Left lobe of liver (tissue), 2 donors: Measurements from ENCODE around the gene NKAIN2. TPM values are rescaled to one million over a fixed set of nuclear protein-coding genes. Genes with fewer than 3 reads are reported as not detected.
"Not testable (repeated sequence)": the region's sequence is repeated elsewhere in the genome, so short reads cannot be mapped to it uniquely, and the experiment has no call there.

Experiments used
- ATAC-seq: fragments of 200-7000 bp; cut with Tn5 transposase; one replicate; pipeline ENCODE4 v1.9.1; 2020; ENCODE audit warnings: mild to moderate bottlenecking, moderate library complexity
- DNase-seq: peaks from one replicate; pipeline ENCODE4 v3.0.0-alpha.2; 2020; ENCODE audit warnings: low spot score
- total RNA-seq: library from RNA; stranded (reverse); gene quantifications from one replicate; pipeline ENCODE4 v1.2.1, GENCODE V29; 2021
- donor health status: DM: no; HTN: no; CAD: no; lungs with moderate emphysema.
- donor health status: DM: no; HTN: yes; CAD: no.

NKAIN2 gene
- total RNA-seq, 1 donor from 2014 or later, result not detected

DNA sequence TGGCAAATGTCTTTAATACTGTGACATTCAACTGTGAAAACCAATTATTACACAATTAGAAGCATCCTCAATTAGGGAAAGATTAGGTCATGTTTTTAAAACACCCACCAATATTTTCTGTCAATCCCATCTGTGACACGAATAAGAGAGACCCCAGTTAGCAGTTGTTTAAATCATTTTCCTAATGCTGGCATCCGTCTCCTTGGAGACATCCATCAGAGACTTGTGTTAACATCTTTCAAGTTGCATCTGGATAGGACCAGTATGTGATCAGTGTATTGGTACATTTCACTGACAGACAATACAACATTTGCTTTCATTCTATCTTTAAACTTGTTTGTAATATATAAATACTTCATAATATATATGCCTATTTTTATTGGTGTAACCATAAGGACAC lies 737.9 kb downstream of the NKAIN2 start:
- ATAC-seq, result no peak
- no peak for DNase-seq

DNA sequence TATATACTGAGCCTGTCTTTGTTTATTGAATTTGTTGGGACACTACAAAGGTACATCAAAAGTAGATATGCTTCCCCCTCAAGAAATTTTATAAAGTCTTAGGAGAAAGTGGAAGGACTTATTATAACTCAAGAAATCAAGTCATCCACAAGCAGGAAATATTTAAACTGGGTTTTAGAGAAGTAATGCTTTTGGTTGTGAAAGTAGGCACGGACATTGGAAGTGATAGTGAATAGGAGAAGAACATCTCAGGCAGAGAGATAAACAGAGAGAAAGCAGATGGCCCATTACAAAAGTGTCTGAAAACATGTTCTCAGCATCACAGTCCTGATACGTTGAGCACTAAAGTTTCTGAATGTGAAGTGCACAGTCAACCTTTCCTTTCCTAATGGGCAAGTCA lies 742.9 kb downstream of the NKAIN2 start:
- no peak for DNase-seq

DNA sequence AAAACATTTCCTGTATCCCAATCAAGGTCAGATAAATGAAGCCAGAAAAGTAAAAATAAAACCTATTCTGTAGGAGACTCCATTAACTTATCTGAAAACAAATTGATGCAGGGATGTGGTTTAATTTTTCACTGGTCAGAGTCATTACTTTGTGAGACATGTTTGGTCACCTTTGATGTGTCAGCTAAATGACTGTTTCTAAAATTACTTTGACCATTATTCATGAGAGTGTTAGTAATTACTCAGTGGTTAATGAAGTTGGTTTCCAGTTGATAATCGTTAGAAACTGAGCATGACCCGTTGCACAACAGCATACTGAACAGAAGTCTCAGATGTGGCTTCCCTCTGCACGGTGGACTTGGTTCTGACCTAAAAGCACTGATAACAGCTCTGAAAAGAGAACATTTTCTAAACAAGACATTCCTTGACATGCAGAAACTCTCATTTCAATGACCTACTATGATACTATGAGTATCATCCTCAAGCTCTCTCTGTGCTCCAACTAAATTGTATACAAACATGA lies 748.1 kb downstream of the NKAIN2 start:
- no peak for ATAC-seq
- no peak for DNase-seq

More for the DNA sequence above, 742.9 kb downstream of the NKAIN2 start:
- no peak for ATAC-seq

DNA sequence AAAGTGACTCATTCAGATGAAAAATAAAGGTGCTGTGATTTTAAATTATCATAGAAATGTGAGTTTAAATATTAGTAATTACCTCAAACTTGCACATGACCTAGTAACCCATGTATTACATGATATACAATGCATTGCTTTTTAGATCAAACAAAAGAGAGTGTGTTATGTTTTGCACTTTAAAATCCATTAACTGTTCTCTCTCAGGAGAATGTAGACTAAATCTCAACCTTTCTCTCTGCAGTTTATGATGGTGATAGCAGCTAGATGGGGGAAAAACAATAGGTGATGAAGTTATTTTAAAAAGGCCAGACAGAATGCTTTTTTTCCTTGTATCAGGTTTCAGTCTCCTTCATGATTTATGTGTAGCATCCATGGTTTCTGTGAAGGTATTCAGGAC lies 754.2 kb downstream of the NKAIN2 start:
- ATAC-seq (no peak), DNase-seq (no peak)

DNA sequence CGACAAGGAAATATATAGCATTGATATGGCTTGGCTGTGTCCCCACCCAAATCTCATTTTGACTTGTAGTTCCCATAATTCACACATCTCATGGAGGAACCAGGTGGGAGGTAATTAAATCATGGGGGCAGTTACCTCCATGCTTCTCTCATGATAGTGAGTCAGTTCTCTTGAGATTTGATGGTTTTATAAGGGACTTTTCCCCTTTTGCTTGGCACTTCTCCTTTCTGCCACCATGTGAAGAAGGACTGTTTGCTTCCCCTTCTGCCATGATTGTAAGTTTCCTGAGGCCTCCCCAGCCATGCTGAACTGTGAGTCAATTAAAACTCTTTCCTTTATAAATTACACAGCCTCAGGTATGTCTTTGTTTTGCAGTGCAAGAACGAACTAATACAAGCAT lies 756.4 kb downstream of the NKAIN2 start:
- DNase-seq, ATAC-seq: not testable (repeated sequence)

DNA sequence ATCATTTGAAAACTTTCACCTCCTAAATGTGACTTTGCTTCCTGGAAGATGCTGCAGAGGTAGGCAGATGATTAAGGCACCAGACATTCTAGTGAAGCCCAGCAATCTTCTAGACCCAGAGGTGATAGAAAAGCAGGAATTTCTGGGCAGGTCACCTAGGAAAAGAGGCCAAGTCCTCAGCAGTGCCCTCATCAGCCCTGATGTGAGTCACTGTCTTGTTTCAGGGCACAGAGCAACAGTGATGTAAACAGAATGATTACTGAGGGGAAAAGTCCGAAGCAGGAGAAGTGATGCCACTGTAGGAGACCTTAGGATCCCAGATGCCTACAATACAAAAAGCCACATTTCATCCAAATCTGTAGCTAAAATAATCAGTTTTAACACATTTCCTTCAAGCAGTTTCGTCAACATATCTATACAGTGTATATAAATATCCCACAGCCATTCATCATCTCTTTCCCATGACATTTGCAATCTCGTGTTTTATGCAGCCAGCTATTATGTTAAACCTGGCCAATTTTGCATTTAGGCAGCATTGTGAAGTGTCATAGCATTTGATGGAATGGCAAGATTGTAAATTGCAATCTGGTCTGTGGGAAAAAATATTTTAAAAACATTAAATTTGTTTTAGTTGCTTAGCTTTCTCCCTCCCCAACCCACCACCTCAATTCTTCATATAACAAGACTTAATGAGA lies 757.4 kb downstream of the NKAIN2 start:
- DNase-seq (no peak), ATAC-seq (no peak)

DNA sequence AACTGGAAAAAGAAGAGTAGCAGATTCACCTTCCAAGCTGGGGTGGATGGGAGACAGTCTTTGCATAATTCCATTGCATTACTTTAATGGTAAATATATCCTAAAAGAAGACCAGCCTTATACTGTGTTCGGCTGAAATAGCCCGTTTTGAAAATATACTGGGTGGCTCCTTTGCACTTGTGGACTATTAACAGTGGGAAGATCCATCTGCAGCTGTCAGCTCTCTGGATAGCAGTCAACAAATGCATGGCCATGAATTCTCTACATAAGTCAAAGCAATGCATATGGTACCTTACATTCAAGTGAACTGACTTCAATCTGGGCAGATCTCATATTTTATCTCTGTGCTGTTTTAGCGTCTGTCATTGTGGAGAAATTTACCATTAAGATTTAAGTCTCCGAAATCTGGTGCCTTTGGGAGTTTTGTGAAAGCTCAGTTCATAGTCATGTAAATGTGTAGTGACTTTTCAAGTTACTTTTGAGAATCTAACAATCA lies 758.0 kb downstream of the NKAIN2 start:
- no peak for ATAC-seq
- no peak for DNase-seq

DNA sequence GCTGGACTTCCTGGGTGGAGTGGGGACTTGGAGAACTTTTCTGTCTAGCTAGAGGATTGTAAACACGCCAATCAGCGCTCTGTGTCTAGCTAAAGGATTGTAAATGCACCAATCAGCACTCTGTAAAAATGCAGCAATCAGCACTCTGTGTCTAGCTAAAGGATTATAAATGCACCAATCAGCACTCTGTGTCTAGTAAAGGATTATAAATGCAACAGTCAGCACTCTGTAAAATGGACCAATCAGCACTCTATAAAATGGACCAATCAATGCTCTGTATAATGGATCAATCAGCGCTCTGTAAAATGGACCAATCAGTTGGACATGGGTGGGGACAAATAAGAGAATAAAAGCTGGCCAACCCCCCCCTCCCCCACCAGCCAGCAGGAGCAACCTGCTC lies 760.5 kb downstream of the NKAIN2 start:
- DNase-seq, ATAC-seq: not testable (repeated sequence)

DNA sequence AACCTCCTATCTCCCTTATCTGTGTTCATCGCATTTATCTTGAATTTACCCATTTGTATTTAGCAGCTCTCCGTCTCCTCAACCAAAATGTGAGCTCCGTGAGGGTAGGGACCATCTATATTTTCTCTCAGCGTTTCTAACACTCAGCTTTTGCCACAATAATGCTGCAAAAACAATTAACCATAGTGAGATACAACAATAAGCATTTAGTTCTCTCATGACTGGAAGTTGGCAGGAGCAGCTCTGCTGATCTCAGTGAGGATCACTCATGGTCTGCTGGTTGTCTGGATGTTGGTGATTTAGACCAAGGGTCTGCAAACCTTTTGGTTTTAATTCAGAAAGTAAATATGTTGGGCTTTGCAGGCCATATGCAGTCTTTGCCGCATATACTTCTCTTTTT lies 763.7 kb downstream of the NKAIN2 start:
- DNase-seq, result no peak
- no peak for ATAC-seq

DNA sequence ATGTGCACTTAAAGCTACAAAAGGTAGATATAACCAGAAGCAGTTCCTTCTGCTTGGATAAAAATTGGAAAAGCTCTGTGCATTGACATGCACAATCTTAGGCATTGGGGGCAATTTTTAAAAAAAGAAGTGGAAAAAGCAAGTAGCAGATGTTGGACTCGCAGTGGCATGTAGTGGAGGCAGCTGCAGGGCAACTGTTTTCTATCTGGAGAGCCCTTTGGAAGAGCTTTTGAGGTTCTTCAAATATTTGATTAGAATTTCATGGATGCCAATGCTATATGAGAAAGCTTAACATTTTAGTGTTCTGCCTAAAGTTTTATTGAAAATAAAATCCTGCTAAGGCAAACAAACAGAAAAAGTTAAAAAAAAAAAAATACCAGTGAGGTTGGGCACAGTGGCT lies 770.3 kb downstream of the NKAIN2 start:
- ATAC-seq (no peak), DNase-seq (no peak)

DNA sequence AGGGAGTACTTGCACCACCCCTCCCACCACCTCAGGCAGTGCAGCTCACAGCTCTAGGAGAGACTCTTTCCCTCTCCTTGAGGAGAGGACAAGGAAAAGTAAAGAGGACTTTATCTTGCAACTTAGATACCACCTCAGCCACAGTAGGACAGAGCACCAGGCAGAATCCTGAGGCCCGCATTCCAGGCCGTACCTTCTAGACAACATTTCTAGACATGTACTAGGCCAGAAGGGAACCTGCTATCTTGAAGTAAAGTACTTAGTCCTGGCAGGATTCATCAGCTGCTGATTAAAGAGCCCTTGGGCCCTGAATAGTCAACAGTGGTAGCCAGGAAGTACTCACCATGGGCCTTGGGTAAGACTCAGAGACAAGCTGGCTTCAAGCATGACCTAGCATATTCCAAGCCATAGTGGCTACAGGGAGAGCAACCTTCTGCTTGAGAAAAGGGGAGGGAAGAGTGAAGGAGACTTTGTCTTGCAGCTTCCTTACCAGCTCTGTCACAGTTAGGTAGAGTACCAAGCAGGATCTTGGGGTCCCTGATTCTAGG lies 774.1 kb downstream of the NKAIN2 start:
- DNase-seq (no peak), ATAC-seq (no peak)

DNA sequence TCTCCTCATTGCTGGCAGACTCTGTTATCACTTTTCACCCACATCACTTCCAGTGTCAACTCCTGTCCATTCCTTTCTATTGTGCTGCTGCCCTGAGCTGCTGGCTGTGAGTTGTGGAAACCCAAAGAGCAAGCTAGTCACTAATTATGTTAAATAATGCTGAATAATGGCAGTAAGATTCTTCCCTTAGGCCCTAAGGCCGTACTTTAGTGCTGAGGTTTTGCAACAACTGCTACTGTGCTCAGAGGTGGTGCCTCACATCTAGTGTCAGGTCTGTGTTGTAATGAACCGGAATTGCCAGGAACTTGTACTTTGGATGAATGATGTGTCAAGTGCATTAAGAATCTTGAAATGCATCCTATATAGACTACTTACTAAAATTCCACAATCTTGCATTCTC lies 786.3 kb downstream of the NKAIN2 start:
- ATAC-seq, result no peak
- no peak for DNase-seq

DNA sequence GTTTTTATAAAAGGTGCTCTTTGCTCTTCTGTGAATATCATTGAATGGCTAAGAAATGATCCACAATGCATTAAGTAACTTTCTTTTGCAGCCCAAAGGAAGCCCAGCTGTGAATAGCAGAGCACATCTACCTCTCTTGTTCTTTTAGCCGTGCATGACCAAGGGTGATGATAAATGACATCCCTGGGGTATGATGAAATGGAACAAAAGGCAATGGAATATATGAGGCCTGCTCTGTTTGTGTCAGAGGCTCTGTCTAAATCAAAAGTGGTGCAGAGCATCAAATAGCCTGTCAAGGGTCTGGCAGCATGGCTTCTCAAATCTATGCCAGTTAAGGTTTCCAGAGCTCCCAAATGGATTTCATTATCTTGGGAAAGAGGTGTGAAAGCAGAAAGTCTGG lies 796.0 kb downstream of the NKAIN2 start:
- DNase-seq (no peak), ATAC-seq (no peak)

DNA sequence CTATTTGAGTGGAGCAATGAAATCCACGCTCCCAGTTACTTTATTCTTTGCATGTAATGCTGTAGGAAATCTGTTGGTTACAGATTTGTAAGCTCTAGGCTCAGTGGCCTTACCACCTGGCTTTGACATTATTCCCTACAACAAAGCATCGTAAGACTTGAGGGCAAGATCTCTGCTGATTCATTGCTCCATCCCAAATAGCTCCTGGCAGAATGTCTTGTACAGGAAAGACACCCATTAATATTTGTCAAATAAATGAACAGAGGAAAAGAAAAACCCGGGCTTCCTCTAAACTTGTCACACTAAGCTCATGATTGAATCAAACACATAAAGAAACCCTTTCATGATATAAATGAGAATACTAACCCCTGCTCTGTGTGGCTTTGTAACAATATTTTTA lies 801.1 kb downstream of the NKAIN2 start:
- DNase-seq, result no peak
- no peak for ATAC-seq

DNA sequence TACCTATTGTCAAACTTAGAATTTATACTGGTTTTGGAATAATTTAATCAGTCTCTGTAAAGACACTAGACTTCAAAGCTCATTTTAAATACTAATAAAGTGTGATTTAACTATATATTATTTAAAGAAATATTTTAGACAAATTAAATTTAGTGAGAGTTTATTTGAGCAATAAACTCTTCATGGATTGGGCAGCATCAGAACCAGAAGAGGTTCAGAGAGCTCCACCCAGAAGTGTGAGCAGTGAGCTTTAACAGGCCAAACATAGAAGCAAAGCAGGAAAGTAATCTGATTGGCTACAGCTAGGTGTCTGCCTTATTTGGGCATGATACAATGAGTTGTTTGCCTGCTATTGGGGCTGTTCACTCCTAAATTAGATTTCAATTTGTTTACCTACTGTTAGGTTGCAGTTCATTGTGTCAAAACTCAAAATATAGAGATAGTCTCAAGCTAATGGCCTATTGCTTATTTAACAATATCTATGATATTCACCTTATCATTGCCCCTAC lies 803.5 kb downstream of the NKAIN2 start:
- no peak for ATAC-seq
- no peak for DNase-seq

DNA sequence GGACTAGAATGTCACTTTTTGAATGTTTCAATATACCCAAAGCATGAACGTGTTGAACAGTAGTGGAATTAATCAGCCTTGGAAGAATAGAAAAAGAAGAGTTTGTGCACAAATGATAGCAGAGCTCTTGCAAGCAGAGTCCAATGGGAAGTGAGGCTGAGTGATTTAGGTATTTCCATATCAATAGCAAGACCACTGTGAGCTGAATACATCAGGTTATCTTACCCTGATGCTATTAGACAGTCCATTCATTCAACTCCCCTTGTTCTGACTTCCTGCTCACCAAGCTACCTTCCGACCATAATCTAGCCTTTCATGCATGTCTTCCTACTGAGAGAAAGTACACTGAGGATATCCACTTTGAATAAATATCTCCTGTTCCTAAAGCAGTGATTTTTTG lies 809.4 kb downstream of the NKAIN2 start:
- no peak for ATAC-seq
- DNase-seq, result no peak

DNA sequence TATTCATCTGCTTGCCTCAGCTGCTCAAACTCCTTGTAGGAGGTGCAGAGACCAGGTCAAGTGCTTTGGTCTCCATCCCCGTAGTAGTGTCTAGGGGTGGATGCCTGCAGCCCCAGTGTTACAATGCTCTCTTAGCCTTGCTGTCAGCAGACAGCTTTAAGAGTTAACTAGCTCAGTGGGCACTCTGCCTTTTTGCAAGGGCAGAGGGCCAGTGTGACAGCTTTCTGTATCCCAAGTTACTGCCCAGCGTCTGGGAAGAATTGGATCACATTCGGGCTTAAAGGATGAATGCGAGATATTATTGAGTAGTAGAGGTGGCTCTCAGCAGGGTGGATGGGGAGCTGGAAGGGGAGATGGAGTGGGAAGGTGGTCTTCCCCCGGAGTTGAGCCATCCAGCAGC lies 818.7 kb downstream of the NKAIN2 start:
- ATAC-seq (no peak), DNase-seq (no peak)

DNA sequence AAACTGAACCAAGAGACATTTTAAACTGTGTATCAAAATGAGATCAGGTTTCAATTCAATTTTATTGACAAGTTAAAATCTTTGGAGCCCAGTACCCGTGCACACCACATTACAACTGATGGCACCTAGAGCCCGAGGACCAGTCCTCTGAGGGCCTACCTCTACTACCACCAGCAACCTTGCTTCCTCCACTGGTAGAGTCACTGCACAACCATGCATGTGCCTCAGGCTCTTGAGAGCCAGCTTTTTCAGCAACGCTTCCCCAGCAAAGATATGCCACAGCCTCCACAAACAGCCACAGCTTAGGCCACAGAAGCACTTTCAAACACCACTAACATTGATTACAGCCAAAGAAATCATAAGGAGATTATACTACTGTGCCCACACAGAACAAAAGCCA lies 830.0 kb downstream of the NKAIN2 start:
- ATAC-seq (no peak), DNase-seq (no peak)

DNA sequence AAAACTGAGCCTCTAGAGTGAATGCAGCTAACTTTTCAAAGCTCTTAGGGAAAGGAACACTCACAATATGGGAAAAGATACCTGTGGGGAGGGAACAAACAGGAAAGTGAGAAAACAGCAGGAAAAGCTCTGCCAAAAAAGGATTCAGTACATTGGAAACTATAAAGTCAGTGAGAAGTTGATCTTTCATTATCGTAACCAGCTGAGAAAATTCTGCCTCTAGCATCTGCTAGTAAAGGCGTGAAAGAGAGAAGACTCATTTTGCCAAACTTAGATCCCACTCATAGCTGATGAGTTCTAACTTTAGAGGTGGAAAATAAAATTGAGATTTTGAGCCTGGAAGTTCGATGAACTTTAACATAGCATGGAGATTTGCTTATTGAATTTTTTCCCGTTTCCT lies 836.8 kb downstream of the NKAIN2 start:
- ATAC-seq, result no peak
- DNase-seq, result no peak

DNA sequence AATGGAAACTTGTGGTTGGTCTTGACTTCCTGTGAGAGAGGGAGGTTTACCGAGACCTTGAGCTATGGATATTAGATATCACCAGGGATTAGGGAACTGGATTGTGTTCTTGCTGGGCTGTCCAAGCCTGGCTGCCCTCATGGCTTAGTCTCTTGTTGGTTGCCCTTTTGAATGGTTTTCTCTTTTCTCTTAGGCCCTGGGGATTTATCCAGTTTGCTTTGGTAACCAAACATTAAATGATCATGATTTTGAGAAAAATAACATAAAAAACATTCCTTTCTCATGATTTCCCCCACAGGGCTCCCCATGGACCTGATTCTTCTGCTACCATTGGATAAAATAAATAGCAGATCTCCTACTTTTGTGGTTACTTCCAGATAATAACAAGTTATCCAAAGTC lies 852.2 kb downstream of the NKAIN2 start:
- DNase-seq (no peak), ATAC-seq (no peak)

DNA sequence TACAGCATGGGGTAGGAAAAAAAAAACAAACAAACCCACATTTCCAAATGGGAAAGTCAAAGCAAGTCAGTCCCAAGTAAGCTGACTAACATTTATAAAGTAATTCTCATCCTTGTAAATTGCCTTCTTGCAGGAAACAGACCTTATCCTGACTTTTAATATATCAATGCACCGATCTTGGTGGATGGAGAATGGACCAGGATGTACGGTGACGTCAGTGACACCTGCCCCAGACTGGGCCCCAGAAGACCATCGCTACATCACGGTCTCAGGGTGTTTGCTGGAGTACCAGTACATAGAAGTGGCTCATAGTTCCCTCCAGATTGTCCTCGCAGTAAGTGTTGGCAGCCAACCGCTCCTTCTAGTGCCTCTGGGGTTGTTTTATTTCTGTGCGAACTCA lies 854.4 kb downstream of the NKAIN2 start:
- DNase-seq (no peak), ATAC-seq (no peak)

DNA sequence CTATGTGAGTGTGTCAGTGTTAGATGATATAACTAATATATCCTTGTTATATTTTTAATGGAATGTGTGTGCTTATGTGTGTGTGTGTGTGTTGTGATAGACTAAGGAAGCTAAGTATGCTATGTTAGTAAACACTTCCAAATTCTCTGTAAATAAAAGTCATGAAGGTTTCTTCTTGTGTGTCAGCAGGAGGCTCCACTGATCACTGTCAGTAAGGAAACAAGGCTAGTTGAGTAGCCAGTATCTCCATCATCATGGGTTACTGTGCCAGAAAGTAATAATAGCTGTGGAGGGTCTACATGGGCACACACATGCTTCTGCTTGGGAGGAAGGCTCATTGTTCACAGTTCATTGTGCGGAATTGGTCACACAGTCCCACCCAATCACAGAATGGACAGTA lies 855.8 kb downstream of the NKAIN2 start:
- DNase-seq (no peak), ATAC-seq (no peak)
